ENCODE results near the gene PRTFDC1.

- TF ChIP-seq, protein P1, sequence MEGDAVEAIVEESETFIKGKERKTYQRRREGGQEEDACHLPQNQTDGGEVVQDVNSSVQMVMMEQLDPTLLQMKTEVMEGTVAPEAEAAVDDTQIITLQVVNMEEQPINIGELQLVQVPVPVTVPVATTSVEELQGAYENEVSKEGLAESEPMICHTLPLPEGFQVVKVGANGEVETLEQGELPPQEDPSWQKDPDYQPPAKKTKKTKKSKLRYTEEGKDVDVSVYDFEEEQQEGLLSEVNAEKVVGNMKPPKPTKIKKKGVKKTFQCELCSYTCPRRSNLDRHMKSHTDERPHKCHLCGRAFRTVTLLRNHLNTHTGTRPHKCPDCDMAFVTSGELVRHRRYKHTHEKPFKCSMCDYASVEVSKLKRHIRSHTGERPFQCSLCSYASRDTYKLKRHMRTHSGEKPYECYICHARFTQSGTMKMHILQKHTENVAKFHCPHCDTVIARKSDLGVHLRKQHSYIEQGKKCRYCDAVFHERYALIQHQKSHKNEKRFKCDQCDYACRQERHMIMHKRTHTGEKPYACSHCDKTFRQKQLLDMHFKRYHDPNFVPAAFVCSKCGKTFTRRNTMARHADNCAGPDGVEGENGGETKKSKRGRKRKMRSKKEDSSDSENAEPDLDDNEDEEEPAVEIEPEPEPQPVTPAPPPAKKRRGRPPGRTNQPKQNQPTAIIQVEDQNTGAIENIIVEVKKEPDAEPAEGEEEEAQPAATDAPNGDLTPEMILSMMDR (IDR thresholded peaks at IDR 0.05), result no peak
- no peak for TF ChIP-seq EP300 (IDR thresholded peaks at IDR 0.05)
Measured at GRCh38 chr10:24816868-24817396, 135.5 kb downstream of the PRTFDC1 start.

Data from esophagus muscularis mucosa (tissue), 3 donors.